NB4 (cell line): ENCODE data around the gene NPHP4.

ENCODE experiments used
- CTCF ChIP-seq: IDR thresholded peaks from one replicate; pipeline ENCODE4 v1.5.1; 2012; ENCODE audit warnings: low read depth, low read length
- MAX ChIP-seq: IDR thresholded peaks from 2 replicates; pipeline ENCODE4 v1.6.1; 2011; ENCODE audit warnings: low read depth, low read length
- POLR2A ChIP-seq: IDR thresholded peaks from 2 replicates; pipeline ENCODE4 v1.6.1; 2011; ENCODE audit warnings: mild to moderate bottlenecking; ENCODE audit not compliant: insufficient read length; ENCODE audit errors: extremely low read depth

- TF ChIP-seq CTCF = no peak
- no peak for TF ChIP-seq POLR2A
- TF ChIP-seq MAX = no peak
Observed at GRCh38 chr1:5979536-5980313, 12.5 kb downstream of the NPHP4 start.
